Measurements from ENCODE around the gene PRUNE2.

Gene PRUNE2

GRCh38 chr9:76729116-76729515, 176.8 kb downstream of the PRUNE2 start:
- no peak for DNase-seq

- DNase-seq: no peak
Observed at GRCh38 chr9:76725885-76726284, 180.0 kb downstream of the PRUNE2 start.

DNA sequence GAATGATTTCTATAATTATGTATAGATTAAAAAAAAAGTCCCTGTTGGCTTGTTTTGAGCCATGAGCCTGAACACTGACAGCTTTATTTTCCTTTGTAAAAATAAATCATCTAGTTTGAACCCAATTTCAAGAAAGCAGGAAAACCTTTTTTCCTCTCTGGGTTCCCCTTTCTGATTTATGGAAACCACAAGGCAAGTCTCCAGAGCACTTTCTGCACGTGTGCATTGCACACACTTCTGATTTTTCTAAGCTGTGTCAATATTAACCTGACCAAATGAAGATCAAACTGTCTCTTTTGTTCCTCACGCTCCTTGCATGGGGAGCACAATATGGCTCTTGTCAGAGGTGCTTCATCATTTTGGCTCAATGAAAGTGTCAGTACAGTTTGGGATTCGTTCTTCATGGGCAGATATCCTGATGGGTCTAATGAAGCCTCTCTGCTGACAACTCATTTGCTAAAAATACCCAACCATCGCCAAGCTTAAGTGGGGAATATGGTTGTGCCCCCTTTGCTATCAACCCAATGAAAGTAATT, 180.8 kb downstream of the PRUNE2 start:
- DNase-seq: no peak

- no peak for DNase-seq
Observed at GRCh38 chr9:76720245-76720644, 185.7 kb downstream of the PRUNE2 start.

DNA sequence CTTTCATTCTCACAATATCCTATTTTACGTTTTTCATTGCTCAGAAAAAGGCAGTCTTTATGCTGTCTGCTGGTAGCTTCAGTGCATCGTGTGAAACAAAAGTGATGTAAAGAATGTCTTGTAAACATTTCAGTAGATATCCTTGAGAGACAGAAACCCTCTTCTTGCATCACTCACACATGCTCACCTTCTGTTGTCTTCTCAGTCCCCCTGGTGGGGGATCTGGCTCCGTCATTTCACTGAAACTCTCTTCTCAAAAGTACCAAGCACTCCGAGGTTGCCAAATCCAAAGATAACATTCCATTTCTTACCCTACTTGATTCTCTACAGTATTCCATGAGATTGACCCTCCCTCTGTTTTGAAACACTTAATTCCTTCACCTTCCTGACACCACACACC, 187.7 kb downstream of the PRUNE2 start:
- no peak for DNase-seq

DNA sequence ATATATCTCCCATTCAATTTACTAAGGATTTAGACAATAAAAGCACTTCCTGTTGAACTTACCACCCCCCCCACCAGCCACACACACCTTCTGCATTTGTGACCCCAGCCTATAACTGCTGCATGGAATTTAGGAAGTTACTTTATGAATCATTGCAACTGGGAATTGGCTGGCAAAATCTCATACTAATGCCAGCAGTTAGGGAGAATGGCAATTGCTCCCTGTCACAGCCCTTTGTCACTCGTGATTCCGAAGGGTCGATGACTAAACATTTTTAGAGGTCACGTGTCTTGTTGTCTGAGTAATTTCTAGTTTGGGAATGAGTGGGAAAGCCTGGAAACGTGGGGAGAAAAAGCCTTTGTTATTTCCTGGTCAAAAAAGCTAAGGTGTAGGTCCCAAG, 188.3 kb downstream of the PRUNE2 start:
- DNase-seq: no peak

GRCh38 chr9:76717176-76717575, 188.7 kb downstream of the PRUNE2 start:
- DNase-seq: no peak

DNA sequence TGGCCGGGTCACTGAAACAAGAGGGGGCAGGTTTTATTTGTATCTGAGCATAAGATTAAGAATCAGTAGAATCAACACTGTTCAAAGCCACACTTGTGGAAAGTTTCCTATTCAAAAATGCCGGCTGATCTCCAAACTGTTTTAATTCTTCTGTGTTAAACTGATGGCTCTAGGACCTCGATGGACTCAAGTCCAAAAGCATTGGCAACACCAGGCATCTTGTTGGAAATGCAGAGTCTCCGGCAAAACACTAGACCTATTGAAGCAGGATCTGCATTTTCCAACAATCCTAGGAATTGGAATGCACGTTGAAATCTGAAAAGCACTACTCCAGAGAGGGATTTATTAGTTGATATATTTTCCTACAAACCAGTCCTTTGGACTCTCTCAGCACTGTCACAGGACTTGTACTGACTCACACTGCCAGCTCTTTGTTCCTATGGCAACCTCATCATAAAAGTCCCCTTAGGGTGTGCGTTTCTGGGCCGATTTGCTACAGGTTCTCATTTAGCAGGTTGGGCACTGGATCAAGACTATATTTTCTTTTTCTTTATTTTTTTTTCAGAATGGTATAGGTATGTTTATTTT, 189.7 kb downstream of the PRUNE2 start:
- DNase-seq: no peak

DNA sequence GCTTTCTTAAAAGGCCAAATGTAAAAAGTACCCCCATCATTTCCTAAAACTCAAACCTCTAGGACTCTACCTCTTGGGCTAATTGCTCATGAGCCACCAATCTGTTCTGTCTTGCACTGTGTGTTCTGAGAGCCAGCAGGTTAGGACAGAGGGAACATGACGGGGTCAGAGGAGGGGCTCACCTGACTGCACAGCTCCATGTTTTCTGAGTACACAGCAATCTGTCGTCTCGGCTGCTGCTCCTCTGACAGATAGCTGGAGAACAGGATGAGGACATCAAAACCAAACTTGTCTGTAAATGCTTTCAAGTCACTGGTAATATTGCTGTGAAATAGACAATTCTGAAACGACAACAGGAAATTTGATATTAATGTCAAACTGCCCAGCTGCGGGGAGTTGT, 192.5 kb downstream of the PRUNE2 start:
- DNase-seq: no peak

DNA sequence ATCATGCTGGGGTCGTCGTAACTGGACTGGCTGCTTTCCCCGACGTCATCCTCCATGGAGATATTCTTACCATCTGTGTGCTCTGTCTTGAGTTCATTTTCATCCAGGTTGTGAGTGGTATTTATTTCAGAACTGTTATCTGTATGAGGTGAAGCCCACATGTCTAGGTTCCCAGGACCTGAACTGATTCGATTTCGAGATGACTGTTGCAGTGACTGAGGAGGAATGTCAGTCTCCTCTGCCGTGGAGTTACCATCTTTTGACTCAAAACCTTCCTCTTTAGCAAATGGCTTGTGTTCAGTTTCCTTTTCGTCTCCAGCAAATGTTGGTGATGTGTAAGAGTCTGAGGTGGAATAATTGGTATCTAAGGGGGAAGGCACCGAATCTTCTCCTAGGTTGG, 196.9 kb downstream of the PRUNE2 start:
- DNase-seq: no peak

DNA sequence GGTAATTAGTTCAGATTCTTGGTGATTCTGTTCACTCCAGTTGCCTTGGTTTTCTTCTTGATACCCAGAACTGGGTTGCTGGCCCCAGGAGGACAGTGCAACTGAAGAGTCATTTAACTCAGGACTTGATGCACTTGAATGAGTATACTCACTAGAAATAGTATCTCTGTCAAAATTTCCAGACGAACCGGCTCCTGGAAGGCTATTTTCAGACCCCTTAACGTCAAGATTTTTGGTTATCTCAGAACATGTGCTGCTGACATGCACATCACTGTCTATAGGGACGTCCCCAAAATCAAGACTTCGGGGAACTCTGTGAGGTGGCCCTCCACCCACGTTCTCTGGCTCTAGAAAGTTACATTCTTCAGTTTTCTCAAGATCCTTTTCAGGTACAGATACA, 198.4 kb downstream of the PRUNE2 start:
- DNase-seq: no peak

GRCh38 chr9:76704593-76705204, 201.2 kb downstream of the PRUNE2 start:
- peak in 3 of 6 experiments; percentile 1 to 51 (median 46) for DNase-seq

GRCh38 chr9:76703270-76703669, 202.6 kb downstream of the PRUNE2 start:
- DNase-seq: no peak

DNA sequence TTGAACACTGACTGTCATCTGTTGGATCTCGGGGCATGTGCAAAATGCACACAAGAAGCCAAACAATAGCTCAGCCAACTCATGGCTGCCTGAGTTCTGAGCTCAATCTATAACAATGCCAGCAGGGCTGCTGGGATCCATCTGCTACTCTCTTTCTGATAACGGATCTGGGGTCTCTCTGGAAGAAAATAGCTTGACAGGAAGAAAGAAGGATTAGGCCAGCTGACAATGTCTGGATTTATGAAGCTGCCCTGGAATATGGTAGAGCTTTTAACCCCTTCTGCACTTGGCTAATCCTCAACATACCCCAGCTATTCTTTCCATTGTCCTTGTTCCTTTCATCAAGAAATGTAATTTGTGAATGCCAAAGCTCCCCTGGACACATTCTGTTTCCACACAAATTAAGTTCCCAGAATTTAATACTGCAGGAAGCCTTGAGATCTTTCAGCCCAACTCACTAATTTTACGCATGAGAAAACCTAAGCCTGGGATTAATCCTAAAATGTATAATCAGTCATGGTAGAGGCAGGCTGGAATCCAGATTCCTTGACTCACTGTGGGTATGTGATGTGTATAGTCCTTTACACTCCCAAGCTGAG, 204.4 kb downstream of the PRUNE2 start:
- no peak for DNase-seq

DNA sequence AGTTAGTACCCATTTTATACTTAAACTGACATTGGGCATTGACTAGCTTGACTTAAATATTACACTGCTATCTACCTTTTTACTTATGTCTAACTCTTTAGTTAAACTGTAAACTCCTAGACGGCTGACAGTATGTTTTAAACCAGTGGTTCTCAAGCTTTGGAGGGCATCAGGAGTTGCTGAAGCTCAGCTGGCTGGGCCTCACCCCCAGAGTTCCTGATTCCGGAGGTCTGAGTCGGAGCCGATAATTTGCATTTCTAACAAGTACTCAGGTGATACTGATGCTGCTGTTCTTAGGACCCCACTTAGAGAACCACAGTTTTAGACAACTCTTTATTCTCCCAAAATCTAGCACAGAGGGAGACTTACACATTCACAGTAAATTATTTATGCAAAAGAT, 205.0 kb downstream of the PRUNE2 start:
- no peak for DNase-seq

- DNase-seq: no peak
Observed at GRCh38 chr9:76699971-76700370, 205.9 kb downstream of the PRUNE2 start.

- DNase-seq: no peak
Observed at GRCh38 chr9:76697554-76697953, 208.4 kb downstream of the PRUNE2 start.

- DNase-seq: no peak
Observed at GRCh38 chr9:76697081-76697480, 208.8 kb downstream of the PRUNE2 start.

DNA sequence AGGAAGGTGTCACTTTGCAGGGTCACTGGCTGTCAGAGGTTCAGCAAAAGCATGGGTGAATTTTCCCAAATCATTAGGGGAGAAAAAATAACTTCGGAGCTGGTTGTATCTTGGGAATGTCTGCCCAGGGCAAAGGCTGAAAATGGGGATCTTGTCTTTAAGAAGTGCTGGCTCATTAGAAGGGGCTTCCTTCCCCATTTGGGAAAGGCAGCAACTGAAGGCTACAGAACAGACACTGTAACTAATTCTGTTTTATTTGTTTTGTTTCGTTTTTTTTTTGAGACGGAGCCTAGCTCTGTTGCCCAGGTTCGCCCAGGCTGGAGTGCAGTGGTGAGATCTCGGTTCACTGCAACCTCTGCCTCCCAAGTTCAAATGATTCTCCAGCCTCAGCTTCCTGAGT, 212.0 kb downstream of the PRUNE2 start:
- DNase-seq: no peak

DNA sequence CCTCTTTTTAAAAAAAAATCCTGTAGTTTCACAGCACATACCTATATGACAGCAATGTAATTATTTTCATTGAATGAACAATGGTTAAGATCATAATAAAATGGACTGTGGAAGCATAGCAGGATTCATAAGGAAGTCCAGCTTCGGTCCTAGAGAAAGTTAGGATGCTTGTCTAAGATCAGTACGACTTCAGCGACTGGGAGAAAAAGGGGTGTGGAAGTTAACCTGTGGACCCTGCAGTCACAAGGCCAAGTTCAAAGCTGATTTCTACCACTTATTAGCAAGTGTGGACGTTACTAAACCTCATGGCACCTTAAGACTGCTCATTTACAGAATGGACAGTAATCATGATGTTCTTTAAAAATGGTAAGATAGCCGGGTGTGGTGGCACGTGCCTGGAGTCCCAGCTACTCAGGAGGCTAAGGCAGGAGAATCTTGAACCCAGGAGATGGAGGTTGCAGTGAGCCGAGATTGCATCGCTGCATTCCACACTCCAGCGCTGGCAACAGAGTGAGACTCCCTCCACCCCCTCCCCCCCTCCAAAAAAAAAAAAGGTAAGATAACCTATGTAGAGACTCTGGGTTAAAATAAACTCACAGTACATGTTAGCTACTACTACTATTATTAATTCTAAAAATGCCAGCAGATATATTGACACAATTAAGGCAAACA, 213.3 kb downstream of the PRUNE2 start:
- no peak for DNase-seq

GRCh38 chr9:76691517-76692313, 214.2 kb downstream of the PRUNE2 start:
- no peak for DNase-seq

GRCh38 chr9:76690973-76691370, 214.9 kb downstream of the PRUNE2 start:
- no peak for DNase-seq
